Stomach (tissue), 9 donors: Measurements from ENCODE around the gene LONRF2. TPM values are rescaled to one million over a fixed set of nuclear protein-coding genes. Genes with fewer than 3 reads are reported as not detected.

Experiments
- DNase-seq, 2 donors: peaks; one replicate each; pipeline versions ENCODE4 v3.0.0 to v3.0.0-alpha.2; 2013 to 2019
- H3K27ac ChIP-seq, 5 donors: fragments of 200-600 bp in 4 of 5; sonication (generic) in 4 of 5; one replicate each; pipeline ENCODE4 v1.5.1; 2013 to 2019; ENCODE audit warnings: mild to moderate bottlenecking in 1 of 5, moderate library complexity in 1 of 5
- H3K27me3 ChIP-seq, 3 donors: fragments of 200-600 bp; sonication (generic); one replicate each; pipeline ENCODE4 v1.5.1; 2017 to 2019; ENCODE audit warnings: mixed run types in 1 of 3
- H3K36me3 ChIP-seq, 4 donors: fragments of 200-600 bp; sonication (generic); 1 replicate in 3 of 4; 2 replicates in 1 of 4; pipeline ENCODE4 v1.5.1; 2016 to 2019
- H3K4me1 ChIP-seq, 4 donors: fragments of 200-600 bp; sonication (generic); one replicate each; pipeline ENCODE4 v1.5.1; 2016 to 2019
- H3K4me3 ChIP-seq, 4 donors: fragments of 200-600 bp; sonication (generic) in 3 of 4; one replicate each; pipeline ENCODE4 v1.5.1; 2016 to 2019; ENCODE audit warnings: mild to moderate bottlenecking in 1 of 4
- H3K9me3 ChIP-seq, 4 donors: fragments of 200-600 bp; sonication (generic); one replicate each; pipeline ENCODE4 v1.5.1; 2016 to 2019
- CTCF ChIP-seq, 7 experiments: fragments of 450-650 bp in 4 of 7; fragments of 200-600 bp in 3 of 7; sonication (generic) in 3 of 7; IDR thresholded peaks; one replicate each; pipeline ENCODE4 v1.5.1; 2016 to 2019; ENCODE audit warnings: antibody characterized with exemption in 7 of 7, control low read depth in 2 of 7, mild to moderate bottlenecking in 1 of 7
- EP300 ChIP-seq: sonication (generic); formaldehyde crosslinking; IDR thresholded peaks from one replicate; pipeline ENCODE4 v1.6.1; 2017; ENCODE audit warnings: antibody characterized with exemption
- POLR2A ChIP-seq, 4 donors: fragments of 450-650 bp; IDR thresholded peaks; one replicate each; pipeline ENCODE4 v1.6.1; 2016; ENCODE audit warnings: antibody characterized with exemption in 4 of 4, control low read depth in 2 of 4, mild to moderate bottlenecking in 1 of 4, moderate library complexity in 1 of 4
- POLR2AphosphoS5 ChIP-seq, 3 donors: sonication (generic); formaldehyde crosslinking; IDR thresholded peaks; one replicate each; pipeline ENCODE4 v1.6.1; 2016; ENCODE audit warnings: antibody characterized with exemption in 3 of 3
- WGBS, 5 donors: extraction: QIAGEN DNeasy Blood & Tissue Kit in 3 of 5; methylation state at CpG; one replicate each; pipeline versions ENCODE4 v1.1.5 to v1.1.7; 2013 to 2018; 5-methylcytosine and 5-hydroxymethylcytosine counted together
- intact Hi-C: fragments of 100-400 bp; cut with DNase I; formaldehyde crosslinking; loops from one replicate; pipeline ENCODE4 v1.15.1; 2023; ENCODE audit warnings: low total_unique reads
- polyA plus RNA-seq, 3 donors: library from polyadenylated mRNA; stranded (reverse); fragments of 200-250 nt; gene quantifications; one replicate each; pipeline ENCODE4 v1.2.3, GENCODE V29; 2013
- total RNA-seq, 5 donors: library from RNA; depleted of rRNA; stranded (reverse); fragments of >200 nt; gene quantifications; one replicate each; pipeline versions ENCODE4 v1.1.0 to v1.2.3, GENCODE V29; 2014 to 2016
- donor health status: healthy with polysubstance abuse.
- donor health status: Bipolar disorder and iron deficiency.
- donor health status: healthy.

LONRF2 gene
- total and polyA plus RNA-seq, 8 donors, result 0.31 to 32.1 (median 4.7) TPM

GRCh38 chr2:100237770-100238169, 84.5 kb downstream of the LONRF2 start:
- H3K27ac ChIP-seq, result no peak overlapping the region
- peak in 1 of 2 donors; percentile 22 for DNase-seq
- H3K9me3 ChIP-seq, result no peaks in the 10 kb centered on the region
- 74 to 85% (median 82%) methylated on average over 8 of the region's 8 CpGs for WGBS, 5 donors
- no peaks in the 10 kb centered on the region for H3K27me3 ChIP-seq
- intact Hi-C loops, result no loop called here
- no peak for TF ChIP-seq POLR2AphosphoS5 (IDR thresholded peaks at IDR 0.05)
- no peak for TF ChIP-seq CTCF (IDR thresholded peaks at IDR 0.05)
- TF ChIP-seq POLR2A (IDR thresholded peaks at IDR 0.05), result no peak
- TF ChIP-seq EP300, result no peak
- no peaks in the 10 kb centered on the region for H3K36me3 ChIP-seq
- H3K4me1 ChIP-seq, result peaks cover 0 to 4% (median 1%) of the 10 kb centered on the region in 4 donors
- H3K4me3 ChIP-seq, result no peak overlapping the region

- Histone ChIP-seq H3K27ac (no peak overlapping the region), H3K4me1 (no peaks in the 10 kb centered on the region), H3K36me3 (no peaks in the 10 kb centered on the region), H3K9me3 (no peaks in the 10 kb centered on the region), H3K27me3 (no peaks in the 10 kb centered on the region), H3K4me3 (no peak overlapping the region)
- intact Hi-C loops, result no loop called here
- DNase-seq, result peak in 1 of 2 donors; percentile 9
- 48 to 74% (median 69%) methylated on average over 10 of the region's 10 CpGs for WGBS, 5 donors
- no peak for TF ChIP-seq EP300
- TF ChIP-seq CTCF (IDR thresholded peaks at IDR 0.05), result no peak
- no peak for TF ChIP-seq POLR2AphosphoS5 (IDR thresholded peaks at IDR 0.05)
- TF ChIP-seq POLR2A (IDR thresholded peaks at IDR 0.05), result no peak
These were observed 85.1 kb downstream of the LONRF2 start for GRCh38 chr2:100237163-100237562.

- WGBS, 5 donors, result 80 to 94% (median 92%) methylated on average over 6 of the region's 6 CpGs
- intact Hi-C loops, result no loop called here
These were observed 86.1 kb downstream of the LONRF2 start for GRCh38 chr2:100236166-100236565.

GRCh38 chr2:100235581-100235980, 86.7 kb downstream of the LONRF2 start:
- no peaks in the 10 kb centered on the region for H3K9me3 ChIP-seq
- 82 to 96% (median 95%) methylated on average over 4 of the region's 4 CpGs for whole genome bisulfite sequencing, 5 donors
- no peaks in the 10 kb centered on the region for H3K27me3 ChIP-seq
- intact Hi-C loops, result no loop called here
- H3K36me3 ChIP-seq, result no peaks in the 10 kb centered on the region
- no peak overlapping the region for H3K4me3 ChIP-seq
- DNase-seq, result peak in 1 of 2 donors; percentile 20
- H3K4me1 ChIP-seq, result no peaks in the 10 kb centered on the region
- TF ChIP-seq CTCF (IDR thresholded peaks at IDR 0.05) (no peak), EP300 (no peak), POLR2AphosphoS5 (IDR thresholded peaks at IDR 0.05) (no peak), POLR2A (IDR thresholded peaks at IDR 0.05) (no peak)
- H3K27ac ChIP-seq, result no peak overlapping the region

More at GRCh38 chr2:100236166-100236565, 86.1 kb downstream of the LONRF2 start:
- no peaks in the 10 kb centered on the region for H3K9me3 ChIP-seq
- H3K4me1 ChIP-seq, result no peaks in the 10 kb centered on the region
- H3K27me3 ChIP-seq, result no peaks in the 10 kb centered on the region
- peak in 1 of 2 donors; percentile 5 for DNase-seq
- H3K4me3 ChIP-seq, result no peak overlapping the region
- no peak overlapping the region for H3K27ac ChIP-seq
- no peaks in the 10 kb centered on the region for H3K36me3 ChIP-seq
- TF ChIP-seq POLR2A (IDR thresholded peaks at IDR 0.05) (no peak), CTCF (IDR thresholded peaks at IDR 0.05) (no peak)
